Parathyroid adenoma (tissue), 2 donors: ENCODE measurements around the gene ZW10.
"Not testable (repeated sequence)": the region's sequence is repeated elsewhere in the genome, so short reads cannot be mapped to it uniquely, and the experiment has no call there.

ENCODE experiments used
- H2AFZ ChIP-seq: fragments of 300-600 bp; sonication (generic); one replicate; pipeline ENCODE4 v1.7.0; 2017; ENCODE audit warnings: antibody characterized with exemption, mild to moderate bottlenecking
- H3K27ac ChIP-seq: fragments of 300-600 bp; sonication (generic); one replicate; pipeline ENCODE4 v1.7.0; 2017
- H3K27me3 ChIP-seq: fragments of 300-600 bp; sonication (generic); one replicate; pipeline ENCODE4 v1.7.0; 2017; ENCODE audit warnings: low read length; ENCODE audit not compliant: control insufficient read depth, insufficient read depth
- H3K36me3 ChIP-seq: fragments of 300-600 bp; sonication (generic); one replicate; pipeline ENCODE4 v1.7.0; 2017; ENCODE audit warnings: low read length; ENCODE audit not compliant: control insufficient read depth, insufficient read depth
- H3K4me1 ChIP-seq: fragments of 300-600 bp; sonication (generic); one replicate; pipeline ENCODE4 v1.7.0; 2017; ENCODE audit warnings: control low read depth
- H3K4me2 ChIP-seq: fragments of 300-600 bp; sonication (generic); one replicate; pipeline ENCODE4 v1.7.0; 2017; ENCODE audit warnings: low read length
- H3K4me3 ChIP-seq: fragments of 300-600 bp; sonication (generic); one replicate; pipeline ENCODE4 v1.7.0; 2017; ENCODE audit warnings: low read depth, low read length
- H3K79me2 ChIP-seq: fragments of 300-600 bp; sonication (generic); one replicate; pipeline ENCODE4 v1.7.0; 2017; ENCODE audit warnings: control low read depth
- H3K9ac ChIP-seq: fragments of 300-600 bp; sonication (generic); one replicate; pipeline ENCODE4 v1.7.0; 2017; ENCODE audit warnings: mild to moderate bottlenecking
- H3K9me3 ChIP-seq: fragments of 300-600 bp; sonication (generic); one replicate; pipeline ENCODE4 v1.7.0; 2017; ENCODE audit warnings: low read length; ENCODE audit not compliant: control insufficient read depth
- CTCF ChIP-seq: fragments of 300-600 bp; sonication (generic); IDR thresholded peaks from one replicate; pipeline ENCODE4 v1.7.0; 2017; ENCODE audit warnings: antibody characterized with exemption, mild to moderate bottlenecking
- donor health status: primary hyperparathyroidism.

The ZW10 gene

GRCh38 chr11:113721462-113722066 lies 51.9 kb downstream of the ZW10 start:
- H3K36me3 ChIP-seq, result no peaks in the 10 kb centered on the region

GRCh38 chr11:113720478-113720877 lies 53.0 kb downstream of the ZW10 start:
- not testable (repeated sequence) for H3K27ac ChIP-seq, H3K4me2 ChIP-seq, H3K9ac ChIP-seq, H3K4me1 ChIP-seq, H3K4me3 ChIP-seq, H2AFZ ChIP-seq, H3K27me3 ChIP-seq, H3K9me3 ChIP-seq, H3K36me3 ChIP-seq, H3K79me2 ChIP-seq

More at GRCh38 chr11:113721462-113722066, 51.9 kb downstream of the ZW10 start:
- Histone ChIP-seq H2AFZ (no peak overlapping the region), H3K4me1 (no peaks in the 10 kb centered on the region), H3K4me3 (no peak overlapping the region), H3K9ac (no peak overlapping the region), H3K79me2 (no peaks in the 10 kb centered on the region), H3K4me2 (no peak overlapping the region), H3K27me3 (no peaks in the 10 kb centered on the region), H3K27ac (no peak overlapping the region), H3K9me3 (no peaks in the 10 kb centered on the region)
- TF ChIP-seq CTCF, result no peak

GRCh38 chr11:113715882-113716625 lies 57.4 kb downstream of the ZW10 start:
- no peaks in the 10 kb centered on the region for H3K36me3 ChIP-seq
- H3K9ac ChIP-seq, result no peak overlapping the region
- H3K4me1 ChIP-seq, result no peaks in the 10 kb centered on the region
- no peak overlapping the region for H3K27ac ChIP-seq
- H3K9me3 ChIP-seq, result no peaks in the 10 kb centered on the region
- no peak overlapping the region for H3K4me2 ChIP-seq
- H2AFZ ChIP-seq, result no peak overlapping the region
- H3K27me3 ChIP-seq, result no peaks in the 10 kb centered on the region
- no peak for TF ChIP-seq CTCF
- H3K4me3 ChIP-seq, result no peak overlapping the region
- no peaks in the 10 kb centered on the region for H3K79me2 ChIP-seq

- Histone ChIP-seq H3K4me3 (no peak overlapping the region), H3K9ac (no peak overlapping the region), H3K4me2 (no peak overlapping the region), H3K36me3 (no peaks in the 10 kb centered on the region), H2AFZ (no peak overlapping the region), H3K79me2 (no peaks in the 10 kb centered on the region), H3K4me1 (no peaks in the 10 kb centered on the region), H3K9me3 (no peaks in the 10 kb centered on the region), H3K27ac (no peak overlapping the region), H3K27me3 (no peaks in the 10 kb centered on the region)
- TF ChIP-seq CTCF, result no peak
Measured at GRCh38 chr11:113715273-113715672, 58.2 kb downstream of the ZW10 start.

- H3K4me3 ChIP-seq, result no peak overlapping the region
- no peaks in the 10 kb centered on the region for H3K79me2 ChIP-seq
- H3K4me1 ChIP-seq, result peaks cover 10% of the 10 kb centered on the region
- no peak overlapping the region for H3K9ac ChIP-seq
- TF ChIP-seq CTCF, result no peak
- H3K27me3 ChIP-seq, result no peaks in the 10 kb centered on the region
- no peaks in the 10 kb centered on the region for H3K9me3 ChIP-seq
- no peaks in the 10 kb centered on the region for H3K36me3 ChIP-seq
- H3K27ac ChIP-seq, result no peak overlapping the region
- no peak overlapping the region for H2AFZ ChIP-seq
- no peak overlapping the region for H3K4me2 ChIP-seq
Measured at GRCh38 chr11:113710989-113711388, 62.5 kb downstream of the ZW10 start.
